Subcutaneous abdominal adipose tissue (tissue), 5 donors: ENCODE data around the gene BPIFB6.
A peak's percentile ranks its signal among the peaks of the same experiment; 100 is the strongest.

Source experiments
- H3K27ac ChIP-seq: one replicate; pipeline ENCODE4 v1.7.0; 2013; ENCODE audit warnings: low read depth, mild to moderate bottlenecking, inconsistent platforms, low read length, moderate library complexity
- H3K27me3 ChIP-seq, 5 donors: one replicate each; pipeline ENCODE4 v1.7.0; 2013; ENCODE audit warnings: low read length in 5 of 5, inconsistent platforms in 1 of 5; ENCODE audit not compliant: control insufficient read depth in 5 of 5, insufficient read depth in 4 of 5
- H3K36me3 ChIP-seq, 5 donors: one replicate each; pipeline ENCODE4 v1.7.0; 2013; ENCODE audit warnings: low read length in 5 of 5; ENCODE audit not compliant: control insufficient read depth in 5 of 5, insufficient read depth in 5 of 5
- H3K4me1 ChIP-seq, 5 donors: one replicate each; pipeline ENCODE4 v1.7.0; 2013; ENCODE audit warnings: low read length in 5 of 5, mild to moderate bottlenecking in 3 of 5, moderate library complexity in 1 of 5; ENCODE audit not compliant: control insufficient read depth in 5 of 5, insufficient read depth in 5 of 5
- H3K4me3 ChIP-seq, 5 donors: one replicate each; pipeline ENCODE4 v1.7.0; 2013; ENCODE audit warnings: low read length in 5 of 5, low read depth in 1 of 5
- H3K9ac ChIP-seq, 5 donors: one replicate each; pipeline ENCODE4 v1.7.0; 2013; ENCODE audit warnings: low read length in 5 of 5, mild to moderate bottlenecking in 4 of 5, moderate library complexity in 3 of 5
- H3K9me3 ChIP-seq, 5 donors: one replicate each; pipeline ENCODE4 v1.7.0; 2013; ENCODE audit warnings: low read length in 5 of 5; ENCODE audit not compliant: control insufficient read depth in 5 of 5
- donor health status: healthy.
- donor health status: healthy.
- donor health status: healthy.
- donor health status: healthy.
- donor health status: healthy.

Gene BPIFB6

DNA sequence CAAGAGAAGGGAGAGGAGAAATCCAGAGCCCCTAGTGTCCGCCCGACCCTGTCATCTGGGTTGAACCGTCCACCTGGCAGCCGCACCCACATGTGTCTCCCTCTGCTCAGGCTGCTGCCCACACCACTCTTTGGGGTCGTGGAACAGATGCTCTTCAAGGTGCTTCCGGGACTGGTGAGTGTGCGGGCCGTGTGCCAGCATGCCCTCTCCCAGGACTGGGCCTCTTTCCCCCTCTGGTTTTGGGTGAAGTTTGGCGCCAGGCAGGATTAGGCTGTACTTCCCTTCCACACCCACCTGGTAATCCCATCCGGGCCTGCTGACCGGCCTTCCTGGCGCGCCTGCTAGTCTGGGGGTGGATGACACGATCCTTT, 30.2 kb downstream of the BPIFB6 start:
- H3K36me3 ChIP-seq, result no peaks in the 10 kb centered on the region
- peaks cover 0 to 29% (median 11%) of the 10 kb centered on the region in 5 donors for H3K4me1 ChIP-seq
- H3K27me3 ChIP-seq, result no peaks in the 10 kb centered on the region
- peak overlapping the region in 1 of 5 donors; percentile 29 for H3K9ac ChIP-seq
- H3K4me3 ChIP-seq, result no peak overlapping the region
- H3K9me3 ChIP-seq, result no peaks in the 10 kb centered on the region
- no peak overlapping the region for H3K27ac ChIP-seq

GRCh38 chr20:33062105-33062824, 30.8 kb downstream of the BPIFB6 start:
- Histone ChIP-seq H3K9me3 (no peaks in the 10 kb centered on the region), H3K36me3 (no peaks in the 10 kb centered on the region), H3K9ac (peak overlapping the region in 1 of 5 donors; percentile 29), H3K4me3 (peak overlapping the region in 1 of 5 donors; percentile 17), H3K27ac (no peak overlapping the region), H3K4me1 (peaks cover 0 to 29% (median 11%) of the 10 kb centered on the region in 5 donors), H3K27me3 (no peaks in the 10 kb centered on the region)

GRCh38 chr20:33062825-33063149, 31.3 kb downstream of the BPIFB6 start:
- no peaks in the 10 kb centered on the region for H3K36me3 ChIP-seq
- peaks cover 0 to 29% (median 11%) of the 10 kb centered on the region in 5 donors for H3K4me1 ChIP-seq
- H3K9ac ChIP-seq, result peak overlapping the region in 1 of 5 donors; percentile 23
- H3K27ac ChIP-seq, result no peak overlapping the region
- no peak overlapping the region for H3K4me3 ChIP-seq
- H3K9me3 ChIP-seq, result no peaks in the 10 kb centered on the region
- no peaks in the 10 kb centered on the region for H3K27me3 ChIP-seq

- H3K9me3 ChIP-seq, result no peaks in the 10 kb centered on the region
- H3K27me3 ChIP-seq, result no peaks in the 10 kb centered on the region
- no peak overlapping the region for H3K9ac ChIP-seq
Observed at GRCh38 chr20:33063271-33063670, 31.8 kb downstream of the BPIFB6 start.

GRCh38 chr20:33064572-33065287, 33.3 kb downstream of the BPIFB6 start:
- H3K27ac ChIP-seq, result no peak overlapping the region

More at GRCh38 chr20:33063271-33063670, 31.8 kb downstream of the BPIFB6 start:
- Histone ChIP-seq H3K36me3 (no peaks in the 10 kb centered on the region), H3K27ac (no peak overlapping the region), H3K4me3 (no peak overlapping the region), H3K4me1 (peaks cover 0 to 25% (median 8%) of the 10 kb centered on the region in 5 donors)

GRCh38 chr20:33065785-33066184, 34.3 kb downstream of the BPIFB6 start:
- Histone ChIP-seq H3K4me1 (peaks cover 0 to 20% (median 7%) of the 10 kb centered on the region in 5 donors), H3K9me3 (no peaks in the 10 kb centered on the region), H3K36me3 (no peaks in the 10 kb centered on the region), H3K27me3 (peaks cover 0 to 3% (median 0%) of the 10 kb centered on the region in 5 donors), H3K9ac (no peak overlapping the region), H3K27ac (no peak overlapping the region), H3K4me3 (no peak overlapping the region)

More at GRCh38 chr20:33064572-33065287, 33.3 kb downstream of the BPIFB6 start:
- Histone ChIP-seq H3K9me3 (no peaks in the 10 kb centered on the region), H3K36me3 (no peaks in the 10 kb centered on the region), H3K27me3 (no peaks in the 10 kb centered on the region), H3K4me1 (peaks cover 0 to 20% (median 7%) of the 10 kb centered on the region in 5 donors), H3K4me3 (no peak overlapping the region), H3K9ac (no peak overlapping the region)

DNA sequence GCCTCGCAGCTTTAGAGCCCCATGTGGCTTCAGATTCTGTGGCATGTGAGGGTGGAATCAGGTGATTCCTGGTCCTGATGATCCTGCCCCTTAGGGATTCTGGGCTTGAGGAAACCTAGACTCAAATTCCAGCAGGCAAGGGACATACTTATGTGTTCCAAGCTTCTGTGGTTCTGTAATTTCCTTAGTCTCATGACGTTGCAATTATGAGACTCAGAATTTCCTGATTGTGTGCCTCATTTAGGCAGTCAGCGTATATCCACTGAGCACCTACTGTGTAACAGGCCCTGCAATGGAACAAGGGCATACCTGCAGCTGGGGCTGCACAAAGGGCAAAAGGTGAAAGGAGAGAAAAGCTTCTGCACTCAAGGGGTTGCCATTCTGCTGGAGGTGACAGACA, 36.4 kb downstream of the BPIFB6 start:
- Histone ChIP-seq H3K27me3 (peaks cover 0 to 7% (median 0%) of the 10 kb centered on the region in 5 donors), H3K9me3 (no peaks in the 10 kb centered on the region), H3K9ac (no peak overlapping the region), H3K27ac (no peak overlapping the region), H3K4me3 (no peak overlapping the region), H3K4me1 (peaks cover 0 to 5% (median 5%) of the 10 kb centered on the region in 5 donors), H3K36me3 (no peaks in the 10 kb centered on the region)

GRCh38 chr20:33068251-33068939, 36.9 kb downstream of the BPIFB6 start:
- H3K27ac ChIP-seq, result no peak overlapping the region
- H3K9ac ChIP-seq, result no peak overlapping the region
- H3K4me1 ChIP-seq, result peaks cover 0 to 2% (median 0%) of the 10 kb centered on the region in 5 donors
- peaks cover 0 to 7% (median 0%) of the 10 kb centered on the region in 5 donors for H3K27me3 ChIP-seq
- no peak overlapping the region for H3K4me3 ChIP-seq
- no peaks in the 10 kb centered on the region for H3K36me3 ChIP-seq
- H3K9me3 ChIP-seq, result no peaks in the 10 kb centered on the region

- no peaks in the 10 kb centered on the region for H3K9me3 ChIP-seq
- no peaks in the 10 kb centered on the region for H3K36me3 ChIP-seq
- no peak overlapping the region for H3K4me3 ChIP-seq
- no peak overlapping the region for H3K9ac ChIP-seq
- H3K4me1 ChIP-seq, result no peaks in the 10 kb centered on the region
- no peak overlapping the region for H3K27ac ChIP-seq
- H3K27me3 ChIP-seq, result peaks cover 0 to 7% (median 0%) of the 10 kb centered on the region in 5 donors
Observed at GRCh38 chr20:33069673-33070072, 38.2 kb downstream of the BPIFB6 start.
